EL (cell line): ENCODE data around the gene MIPOL1.

Experiments
- DNase-seq: peaks from one replicate; pipeline ENCODE4 v3.0.0-alpha.2; 2016

The MIPOL1 gene

GRCh38 chr14:37601865-37602264 lies 404.1 kb downstream of the MIPOL1 start:
- DNase-seq = no peak
